ENCODE measurements around the gene SYNJ2.

Gene SYNJ2

DNA sequence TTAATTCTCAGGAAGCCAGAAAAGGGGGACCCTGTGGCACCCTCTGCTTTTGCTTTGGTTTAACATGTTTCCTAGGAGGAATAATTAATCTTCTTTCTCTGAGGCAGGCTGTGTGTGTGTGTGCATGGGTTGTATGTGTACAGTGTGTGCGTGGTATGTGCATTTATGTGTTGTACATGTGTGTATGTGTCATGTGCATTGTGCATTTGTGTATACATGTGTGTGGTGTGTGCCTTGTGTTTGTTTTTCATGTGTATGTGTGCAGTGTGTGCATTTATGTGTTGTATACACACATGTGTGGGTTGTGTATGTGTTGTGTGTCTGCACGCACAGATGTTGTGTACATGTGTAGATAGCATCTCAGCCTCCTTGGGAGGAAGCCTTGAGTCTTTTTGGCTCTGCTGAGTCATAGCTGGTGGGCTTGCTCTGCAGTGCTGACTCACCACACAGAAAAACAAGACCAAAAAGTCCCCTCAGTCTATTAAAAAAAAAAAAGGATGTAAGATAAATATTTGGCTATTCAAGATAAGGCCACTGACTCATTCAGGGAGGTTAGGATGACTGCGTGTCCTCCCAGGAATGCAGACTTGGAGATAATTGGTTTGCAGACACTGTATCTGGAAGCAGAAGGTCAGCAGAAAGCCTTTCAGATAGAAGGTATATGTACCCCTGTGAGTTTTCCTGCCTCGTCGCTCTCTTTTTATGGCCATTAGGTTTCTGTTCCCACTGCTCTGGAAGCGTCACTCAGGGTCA, 58.6 kb downstream of the SYNJ2 start:
- in situ Hi-C loops (cut with HindIII; ENCODE audit: low pct_ligation_motif_present, low sequenced_read_pairs): no loop called here
- peak; percentile 98 for DNase-seq
- Histone ChIP-seq H3K36me3 (replicated peaks) (peaks cover 55% of the 10 kb centered on the region), H3K27ac (peak overlapping the region; percentile 99), H3K27me3 (replicated peaks) (no peaks in the 10 kb centered on the region), H3K4me3 (ENCODE audit: low read depth, low read length) (peak overlapping the region; percentile 12)
- TF ChIP-seq, protein P1, sequence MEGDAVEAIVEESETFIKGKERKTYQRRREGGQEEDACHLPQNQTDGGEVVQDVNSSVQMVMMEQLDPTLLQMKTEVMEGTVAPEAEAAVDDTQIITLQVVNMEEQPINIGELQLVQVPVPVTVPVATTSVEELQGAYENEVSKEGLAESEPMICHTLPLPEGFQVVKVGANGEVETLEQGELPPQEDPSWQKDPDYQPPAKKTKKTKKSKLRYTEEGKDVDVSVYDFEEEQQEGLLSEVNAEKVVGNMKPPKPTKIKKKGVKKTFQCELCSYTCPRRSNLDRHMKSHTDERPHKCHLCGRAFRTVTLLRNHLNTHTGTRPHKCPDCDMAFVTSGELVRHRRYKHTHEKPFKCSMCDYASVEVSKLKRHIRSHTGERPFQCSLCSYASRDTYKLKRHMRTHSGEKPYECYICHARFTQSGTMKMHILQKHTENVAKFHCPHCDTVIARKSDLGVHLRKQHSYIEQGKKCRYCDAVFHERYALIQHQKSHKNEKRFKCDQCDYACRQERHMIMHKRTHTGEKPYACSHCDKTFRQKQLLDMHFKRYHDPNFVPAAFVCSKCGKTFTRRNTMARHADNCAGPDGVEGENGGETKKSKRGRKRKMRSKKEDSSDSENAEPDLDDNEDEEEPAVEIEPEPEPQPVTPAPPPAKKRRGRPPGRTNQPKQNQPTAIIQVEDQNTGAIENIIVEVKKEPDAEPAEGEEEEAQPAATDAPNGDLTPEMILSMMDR (IDR thresholded peaks at IDR 0.05; ENCODE audit: low read depth, low read length, missing control alignments): no peak

DNA sequence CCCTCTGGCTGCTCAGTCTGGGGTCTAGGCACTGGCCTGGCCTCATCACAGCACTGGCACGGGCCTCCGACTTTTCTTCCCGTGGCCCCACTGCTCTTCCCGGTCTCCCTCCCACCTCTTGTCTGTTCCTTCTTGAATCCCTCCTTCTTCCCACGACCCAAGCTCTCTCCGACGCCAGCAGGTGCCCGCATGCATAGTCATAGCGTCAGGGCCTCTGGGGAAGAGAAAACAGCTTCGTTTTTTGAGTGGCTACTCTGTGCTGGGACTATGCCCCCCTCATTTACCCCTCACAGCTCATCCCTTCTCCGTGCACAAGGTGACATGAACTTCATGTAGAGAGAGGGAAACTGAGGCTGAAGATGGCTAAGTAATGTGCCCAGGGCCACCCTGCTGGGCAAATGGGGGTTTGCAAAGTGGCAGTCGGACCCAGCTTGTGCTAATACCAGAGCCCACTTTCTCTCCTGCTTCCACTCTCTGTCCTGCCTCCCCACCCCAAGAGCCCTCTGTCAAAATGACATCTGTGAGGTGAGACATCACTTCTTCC, 59.2 kb downstream of the SYNJ2 start:
- in situ Hi-C loops (cut with HindIII; ENCODE audit: low pct_ligation_motif_present, low sequenced_read_pairs): no loop called here
- peak; percentile 87 for DNase-seq
- no peaks in the 10 kb centered on the region for H3K27me3 ChIP-seq (replicated peaks)
- peak overlapping the region; percentile 99 for H3K27ac ChIP-seq
- peaks cover 62% of the 10 kb centered on the region for H3K36me3 ChIP-seq (replicated peaks)
- TF ChIP-seq, protein P1 (IDR thresholded peaks at IDR 0.05; ENCODE audit: low read depth, low read length, missing control alignments): no peak
- H3K4me3 ChIP-seq (ENCODE audit: low read depth, low read length): peak overlapping the region; percentile 12

DNA sequence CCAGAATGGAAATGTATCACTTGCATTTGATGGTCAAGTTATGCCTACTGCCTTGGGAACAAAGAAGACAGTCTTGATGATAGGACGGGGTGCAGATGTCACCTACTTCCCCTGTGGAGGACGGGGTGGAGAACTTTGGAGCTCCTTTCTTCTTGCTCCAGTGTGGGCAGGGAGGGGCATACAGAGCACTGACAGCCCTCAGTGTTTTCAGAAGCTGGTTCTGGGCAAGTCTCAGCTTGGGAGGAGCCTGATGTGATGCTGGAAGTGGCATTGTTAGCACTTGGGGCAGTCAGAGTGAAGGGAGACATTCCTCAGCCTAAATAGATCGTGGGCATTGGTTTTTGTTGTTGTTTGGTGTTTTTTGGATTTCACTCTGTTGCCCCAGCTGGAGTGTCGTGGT, 59.7 kb downstream of the SYNJ2 start:
- peak overlapping the region; percentile 99 for H3K27ac ChIP-seq
- no peak for DNase-seq
- in situ Hi-C loops (cut with HindIII; ENCODE audit: low pct_ligation_motif_present, low sequenced_read_pairs): no loop called here
- H3K36me3 ChIP-seq (replicated peaks): peaks cover 62% of the 10 kb centered on the region
- TF ChIP-seq, protein P1 (IDR thresholded peaks at IDR 0.05; ENCODE audit: low read depth, low read length, missing control alignments): no peak
- H3K27me3 ChIP-seq (replicated peaks): no peaks in the 10 kb centered on the region
- H3K4me3 ChIP-seq (ENCODE audit: low read depth, low read length): no peak overlapping the region

DNA sequence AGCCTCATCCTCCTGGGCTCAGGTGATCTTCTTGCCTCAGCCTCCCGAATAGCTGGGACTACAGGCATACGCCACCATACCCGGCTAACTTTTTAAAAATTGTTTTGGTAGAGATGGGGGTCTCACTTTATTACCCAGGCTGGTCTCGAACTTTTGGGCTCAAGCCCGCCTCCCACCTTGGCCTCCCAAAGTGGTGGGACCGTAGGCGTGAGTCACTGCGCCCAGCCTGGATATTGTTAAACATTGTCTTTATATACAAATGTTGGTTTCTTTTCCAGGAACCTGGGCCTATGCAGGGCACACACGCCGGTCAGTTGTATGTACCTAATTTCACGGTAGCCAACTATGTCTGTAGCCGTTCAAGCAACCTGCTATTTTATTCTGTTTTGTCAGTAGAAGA, 60.1 kb downstream of the SYNJ2 start:
- H3K27me3 ChIP-seq (replicated peaks): no peaks in the 10 kb centered on the region
- no peak for DNase-seq
- in situ Hi-C loops (cut with HindIII; ENCODE audit: low pct_ligation_motif_present, low sequenced_read_pairs): no loop called here
- H3K4me3 ChIP-seq (ENCODE audit: low read depth, low read length): no peak overlapping the region
- peak overlapping the region; percentile 99 for H3K27ac ChIP-seq
- TF ChIP-seq, protein P1 (IDR thresholded peaks at IDR 0.05; ENCODE audit: low read depth, low read length, missing control alignments): no peak
- H3K36me3 ChIP-seq (replicated peaks): peaks cover 63% of the 10 kb centered on the region

DNA sequence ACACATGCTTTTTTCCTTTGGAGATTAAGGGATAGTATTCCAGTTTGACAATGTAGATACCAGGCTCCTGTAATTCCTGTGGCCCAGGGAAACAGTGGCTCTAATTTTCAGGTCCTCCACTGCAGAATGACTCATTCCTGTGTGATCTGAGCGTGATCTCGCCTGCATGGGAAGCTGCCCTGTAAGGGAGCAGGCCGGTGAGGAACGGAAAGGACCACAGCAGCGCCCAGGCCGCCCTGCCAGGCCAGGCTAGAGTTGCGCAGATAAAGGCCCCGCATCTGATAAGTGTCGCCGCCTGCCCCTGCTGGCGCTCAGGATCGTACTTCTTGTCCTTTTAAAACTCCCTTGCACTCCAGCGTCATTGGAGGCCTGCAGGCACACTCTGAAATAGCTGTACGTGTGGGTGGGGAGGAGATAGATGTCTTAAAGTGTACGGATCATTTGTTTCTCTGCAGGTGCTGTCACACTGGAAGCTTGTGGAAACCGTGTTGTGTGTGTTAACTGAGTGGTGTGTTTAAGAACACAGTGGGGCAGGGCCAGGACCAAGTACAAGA, 60.7 kb downstream of the SYNJ2 start:
- Histone ChIP-seq H3K27ac (peak overlapping the region; percentile 99), H3K4me3 (ENCODE audit: low read depth, low read length) (no peak overlapping the region), H3K27me3 (replicated peaks) (no peaks in the 10 kb centered on the region), H3K36me3 (replicated peaks) (peaks cover 66% of the 10 kb centered on the region)
- in situ Hi-C loops (cut with HindIII; ENCODE audit: low pct_ligation_motif_present, low sequenced_read_pairs): no loop called here
- TF ChIP-seq, protein P1 (IDR thresholded peaks at IDR 0.05; ENCODE audit: low read depth, low read length, missing control alignments): peak; percentile 7
- peak; percentile 93 for DNase-seq

Measured in brain microvascular endothelial cell (primary cell).